Transverse colon (tissue), 4 donors: ENCODE results near the gene MN1. TPM values are rescaled to one million over a fixed set of nuclear protein-coding genes. Genes with fewer than 3 reads are reported as not detected.

Experiments
- DNase-seq: peaks from one replicate; pipeline ENCODE4 v3.0.0-alpha.2; 2019
- H3K27ac ChIP-seq, 4 donors: fragments of 200-600 bp; sonication (generic); 2 replicates each; pipeline ENCODE4 v1.5.1; 2016 to 2018; ENCODE audit warnings: inconsistent platforms in 4 of 4
- H3K27me3 ChIP-seq: fragments of 200-600 bp; sonication (generic); 2 replicates; pipeline ENCODE4 v1.5.1; 2017; ENCODE audit warnings: inconsistent platforms
- H3K36me3 ChIP-seq, 4 donors: fragments of 200-600 bp; sonication (generic); 2 replicates each; pipeline ENCODE4 v1.5.1; 2017 to 2019; ENCODE audit warnings: inconsistent platforms in 4 of 4
- H3K4me1 ChIP-seq, 4 donors: fragments of 200-600 bp; sonication (generic); 2 replicates each; pipeline ENCODE4 v1.5.1; 2017 to 2020; ENCODE audit warnings: inconsistent platforms in 4 of 4
- H3K4me3 ChIP-seq, 4 donors: fragments of 200-600 bp; sonication (generic); 1 replicate in 1 of 4; 2 replicates in 3 of 4; pipeline versions ENCODE4 v1.5.1 to v1.6.1; 2017 to 2019; ENCODE audit warnings: inconsistent platforms in 4 of 4
- H3K9me3 ChIP-seq, 2 donors: fragments of 200-600 bp; sonication (generic); 2 replicates each; pipeline ENCODE4 v1.5.1; 2017 to 2019; ENCODE audit warnings: inconsistent platforms in 2 of 2
- EP300 ChIP-seq: sonication (generic); formaldehyde crosslinking; IDR thresholded peaks from one replicate; pipeline ENCODE4 v1.6.1; 2017; ENCODE audit warnings: antibody characterized with exemption, low read depth
- POLR2A ChIP-seq: fragments of 450-650 bp; IDR thresholded peaks from one replicate; pipeline ENCODE4 v1.6.1; 2016; ENCODE audit warnings: antibody characterized with exemption, mild to moderate bottlenecking, moderate library complexity
- POLR2AphosphoS5 ChIP-seq, 3 donors: sonication (generic); formaldehyde crosslinking; IDR thresholded peaks; one replicate each; pipeline ENCODE4 v1.6.1; 2016; ENCODE audit warnings: antibody characterized with exemption in 3 of 3
- WGBS, 2 donors: methylation state at CpG; one replicate each; pipeline ENCODE4 v1.1.5; 2018; ENCODE audit warnings: low coverage in 1 of 2; 5-methylcytosine and 5-hydroxymethylcytosine counted together
- in situ Hi-C, 4 donors: fragments of 200-750 bp; cut with MboI; loops; one replicate each; pipeline versions ENCODE4 v1.15.0 to v1.15.1; 2017; ENCODE audit warnings: low sequenced_read_pairs in 3 of 4, low pct_ligation_motif_present in 1 of 4, low pct_unique_long_range_greater_than_20kb in 1 of 4
- intact Hi-C: fragments of 100-400 bp; cut with DNase I; formaldehyde crosslinking; loops from one replicate; pipeline ENCODE4 v1.15.1; 2023; ENCODE audit warnings: low total_unique reads
- total RNA-seq, 4 donors: library from RNA; depleted of rRNA; stranded (reverse); fragments of >200 nt; gene quantifications; one replicate each; pipeline ENCODE4 v1.1.0, GENCODE V29; 2016
- TF ChIP-seq, protein P1 (sequence below), 5 experiments: fragments of 200-600 bp in 3 of 5; fragments of 450-650 bp in 2 of 5; sonication (generic) in 3 of 5; IDR thresholded peaks; 1 replicate in 2 of 5; 2 replicates in 3 of 5; pipeline ENCODE4 v1.5.1; 2016 to 2017; ENCODE audit warnings: antibody characterized with exemption in 5 of 5, inconsistent platforms in 3 of 5, mild to moderate bottlenecking in 2 of 5, moderate library complexity in 1 of 5

The MN1 gene
- total RNA-seq, result 1 to 10 TPM; 1.1 to 4.2 (median 3.0) TPM

DNA sequence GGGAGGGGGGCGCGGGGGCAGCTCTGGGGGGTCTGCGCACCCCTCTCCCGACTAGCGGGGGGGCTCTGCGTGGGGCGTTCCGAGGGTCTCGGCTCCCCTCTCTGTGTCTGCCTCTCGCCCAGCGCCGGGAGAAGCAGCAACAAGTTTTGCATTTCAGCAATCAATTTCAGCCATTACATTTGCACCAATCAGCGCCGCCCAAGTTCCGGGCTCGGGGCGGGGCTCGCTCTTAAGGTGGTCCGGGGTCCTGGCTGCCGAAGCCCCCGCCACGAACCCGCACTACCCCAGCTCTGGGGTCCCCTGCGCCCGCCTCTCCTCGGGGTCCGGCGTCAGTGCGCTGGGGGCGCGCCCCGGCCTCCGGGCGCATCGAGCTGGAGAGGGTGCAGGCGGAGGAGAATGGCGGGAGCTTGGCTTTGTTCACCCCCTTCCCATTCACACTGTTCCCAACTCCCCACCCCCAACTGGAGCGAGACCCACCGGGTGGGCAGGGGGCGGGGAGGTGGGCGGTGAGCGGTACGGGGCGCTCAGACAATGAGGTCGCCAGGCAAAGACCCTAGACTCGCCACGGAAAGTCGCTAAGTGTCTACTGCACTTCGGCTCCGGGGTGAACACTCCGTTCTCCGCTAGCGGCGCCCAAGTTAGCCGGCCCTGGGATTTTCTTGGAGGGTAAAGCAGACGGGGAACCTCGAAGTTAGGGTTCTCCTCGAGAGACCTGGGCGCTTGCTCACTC is at the start of gene MN1:
Gene MN1, minus strand, starts transcription at position 141 of the 730 bp plus-strand sequence. CDS start 1,213 bp downstream, outside the sequence.
- Histone ChIP-seq H3K4me1 (peaks cover 2 to 34% (median 20%) of the 10 kb centered on the region in 4 donors), H3K27ac (peak within 1 kb of the TSS; percentile 58 to 85 (median 80)), H3K27me3 (peaks cover 72% of the 10 kb centered on the region), H3K9me3 (no peaks in the 10 kb centered on the region), H3K4me3 (peak within 1 kb of the TSS; percentile 51 to 69 (median 60)), H3K36me3 (no peaks in the 10 kb centered on the region)
- TF ChIP-seq, protein P1, sequence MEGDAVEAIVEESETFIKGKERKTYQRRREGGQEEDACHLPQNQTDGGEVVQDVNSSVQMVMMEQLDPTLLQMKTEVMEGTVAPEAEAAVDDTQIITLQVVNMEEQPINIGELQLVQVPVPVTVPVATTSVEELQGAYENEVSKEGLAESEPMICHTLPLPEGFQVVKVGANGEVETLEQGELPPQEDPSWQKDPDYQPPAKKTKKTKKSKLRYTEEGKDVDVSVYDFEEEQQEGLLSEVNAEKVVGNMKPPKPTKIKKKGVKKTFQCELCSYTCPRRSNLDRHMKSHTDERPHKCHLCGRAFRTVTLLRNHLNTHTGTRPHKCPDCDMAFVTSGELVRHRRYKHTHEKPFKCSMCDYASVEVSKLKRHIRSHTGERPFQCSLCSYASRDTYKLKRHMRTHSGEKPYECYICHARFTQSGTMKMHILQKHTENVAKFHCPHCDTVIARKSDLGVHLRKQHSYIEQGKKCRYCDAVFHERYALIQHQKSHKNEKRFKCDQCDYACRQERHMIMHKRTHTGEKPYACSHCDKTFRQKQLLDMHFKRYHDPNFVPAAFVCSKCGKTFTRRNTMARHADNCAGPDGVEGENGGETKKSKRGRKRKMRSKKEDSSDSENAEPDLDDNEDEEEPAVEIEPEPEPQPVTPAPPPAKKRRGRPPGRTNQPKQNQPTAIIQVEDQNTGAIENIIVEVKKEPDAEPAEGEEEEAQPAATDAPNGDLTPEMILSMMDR (IDR thresholded peaks at IDR 0.05), result no peak
- TF ChIP-seq POLR2A, result no peak
- no peak for TF ChIP-seq POLR2AphosphoS5 (IDR thresholded peaks at IDR 0.05)
- no peak for TF ChIP-seq EP300
- WGBS, 2 donors, result 3% methylated on average over 55 of the region's 59 CpGs; no CpG with 5 or more reads in 1 of the 2 donors
- in situ Hi-C loops (loop anchor here (10.0 to 25.0 kb wide), 4 partner anchors 387 to 1047 kb away; no protein-coding TSS in a partner anchor), intact Hi-C loops (no loop called here)
- peak; percentile 25 for DNase-seq

- no peak for TF ChIP-seq POLR2A
- no peak for TF ChIP-seq POLR2AphosphoS5 (IDR thresholded peaks at IDR 0.05)
- no peak for TF ChIP-seq EP300
- TF ChIP-seq, protein P1 (IDR thresholded peaks at IDR 0.05), result no peak
- no peak overlapping the region for H3K4me3 ChIP-seq
- in situ Hi-C loops (no loop called here), intact Hi-C loops (no loop called here)
- H3K4me1 ChIP-seq, result peaks cover 0 to 11% (median 0%) of the 10 kb centered on the region in 4 donors
- DNase-seq, result no peak
- no peaks in the 10 kb centered on the region for H3K9me3 ChIP-seq
- peak overlapping the region in 3 of 4 donors; percentile 0 to 24 (median 4) for H3K27ac ChIP-seq
- H3K27me3 ChIP-seq, result no peaks in the 10 kb centered on the region
- WGBS, 2 donors, result 33 to 67% methylated on average over 1 to 6 of the region's 6 CpGs
- peaks cover 0 to 17% (median 6%) of the 10 kb centered on the region in 4 donors for H3K36me3 ChIP-seq
Observed at GRCh38 chr22:27850000-27850521, 48.5 kb upstream of the MN1 start.

GRCh38 chr22:27848005-27848404 is 46.4 kb upstream of the MN1 start:
- Histone ChIP-seq H3K36me3 (peaks cover 0 to 15% (median 6%) of the 10 kb centered on the region in 4 donors), H3K27ac (no peak overlapping the region), H3K4me3 (no peak overlapping the region), H3K9me3 (no peaks in the 10 kb centered on the region), H3K4me1 (peaks cover 0 to 11% (median 0%) of the 10 kb centered on the region in 4 donors), H3K27me3 (no peaks in the 10 kb centered on the region)
- TF ChIP-seq POLR2A (no peak), EP300 (no peak), POLR2AphosphoS5 (IDR thresholded peaks at IDR 0.05) (no peak)
- TF ChIP-seq, protein P1 (IDR thresholded peaks at IDR 0.05), result no peak
- DNase-seq, result no peak
- 73% methylated on average over 1 of the region's 1 CpG; no CpG with 5 or more reads in 1 of the 2 donors for WGBS, 2 donors
- in situ Hi-C loops (no loop called here), intact Hi-C loops (no loop called here)

GRCh38 chr22:27846910-27847309 is 45.4 kb upstream of the MN1 start:
- TF ChIP-seq POLR2A (no peak), EP300 (no peak), POLR2AphosphoS5 (IDR thresholded peaks at IDR 0.05) (no peak)
- TF ChIP-seq, protein P1 (IDR thresholded peaks at IDR 0.05), result no peak
- Histone ChIP-seq H3K9me3 (no peaks in the 10 kb centered on the region), H3K4me1 (peaks cover 0 to 11% (median 0%) of the 10 kb centered on the region in 4 donors), H3K36me3 (peaks cover 0 to 4% (median 0%) of the 10 kb centered on the region in 4 donors), H3K4me3 (no peak overlapping the region), H3K27me3 (no peaks in the 10 kb centered on the region), H3K27ac (no peak overlapping the region)
- intact Hi-C loops (no loop called here), in situ Hi-C loops (no loop called here)
- DNase-seq, result no peak
- WGBS, 2 donors, result 77 to 92% methylated on average over 3 to 9 of the region's 9 CpGs
